GM23248 (cell line): ENCODE measurements around the gene PALS2. TPM values are rescaled to one million over a fixed set of nuclear protein-coding genes. Genes with fewer than 3 reads are reported as not detected.

Experiments
- DNase-seq: peaks from one replicate; pipeline ENCODE4 v3.0.0-alpha.2; 2015
- H2AFZ ChIP-seq: fragments of 200-600 bp; sonication (generic); 2 replicates; pipeline ENCODE4 v1.6.1; 2016; ENCODE audit warnings: antibody characterized with exemption
- H3F3A ChIP-seq: fragments of 200-600 bp; sonication (generic); 2 replicates; pipeline ENCODE4 v1.6.1; 2016; ENCODE audit warnings: mild to moderate bottlenecking, antibody characterized with exemption, mixed run types; ENCODE audit not compliant: insufficient read depth
- H3K27ac ChIP-seq: fragments of 200-600 bp; sonication (generic); 2 replicates; pipeline ENCODE4 v1.5.1; 2016; ENCODE audit warnings: mild to moderate bottlenecking
- H3K27me3 ChIP-seq: fragments of 200-600 bp; sonication (generic); replicated peaks from 2 replicates; pipeline ENCODE4 v1.6.1; 2016; ENCODE audit warnings: mild to moderate bottlenecking; ENCODE audit not compliant: insufficient read depth
- H3K36me3 ChIP-seq: fragments of 200-600 bp; sonication (generic); 2 replicates; pipeline ENCODE4 v1.6.1; 2016; ENCODE audit warnings: low read depth, mild to moderate bottlenecking
- H3K4me1 ChIP-seq: fragments of 200-600 bp; sonication (generic); 2 replicates; pipeline ENCODE4 v1.6.1; 2016; ENCODE audit warnings: mild to moderate bottlenecking; ENCODE audit not compliant: insufficient read depth
- H3K4me2 ChIP-seq: fragments of 200-600 bp; sonication (generic); one replicate; pipeline ENCODE4 v1.6.1; 2016; ENCODE audit warnings: mild to moderate bottlenecking; ENCODE audit not compliant: unreplicated experiment
- H3K4me3 ChIP-seq: fragments of 200-600 bp; sonication (generic); 2 replicates; pipeline ENCODE4 v1.5.1; 2016; ENCODE audit warnings: mild to moderate bottlenecking
- H3K79me2 ChIP-seq: fragments of 200-600 bp; sonication (generic); 2 replicates; pipeline ENCODE4 v1.6.1; 2016; ENCODE audit warnings: mild to moderate bottlenecking; ENCODE audit not compliant: insufficient read depth
- H3K9ac ChIP-seq: fragments of 200-600 bp; sonication (generic); 2 replicates; pipeline ENCODE4 v1.6.1; 2016; ENCODE audit warnings: mild to moderate bottlenecking
- H3K9me2 ChIP-seq: fragments of 200-600 bp; sonication (generic); 2 replicates; pipeline ENCODE4 v1.6.1; 2016; ENCODE audit warnings: mixed run types, mild to moderate bottlenecking, moderate library complexity; ENCODE audit not compliant: insufficient read depth
- H3K9me3 ChIP-seq: fragments of 200-600 bp; sonication (generic); one replicate; pipeline ENCODE4 v1.6.1; 2017; ENCODE audit warnings: low read depth
- H4K20me1 ChIP-seq: fragments of 200-600 bp; sonication (generic); 2 replicates; pipeline ENCODE4 v1.6.0; 2016; ENCODE audit not compliant: insufficient read depth
- EZH2 ChIP-seq: fragments of 200-600 bp; sonication (generic); IDR thresholded peaks from 2 replicates; pipeline ENCODE4 v1.6.1; 2018; ENCODE audit warnings: antibody characterized with exemption, mild to moderate bottlenecking; ENCODE audit not compliant: insufficient read depth, poor library complexity, severe bottlenecking
- EZH2phosphoT487 ChIP-seq: fragments of 200-600 bp; sonication (generic); IDR thresholded peaks from 2 replicates; pipeline ENCODE4 v1.6.1; 2018; ENCODE audit warnings: antibody characterized with exemption, moderate library complexity, mild to moderate bottlenecking, low read depth; ENCODE audit not compliant: insufficient read depth
- WGBS, 2 experiments: methylation state at CpG; one replicate each; pipeline ENCODE4 v1.1.6; 2015 to 2017; ENCODE audit warnings: low lambda C conversion rate in 2 of 2, low coverage in 1 of 2; ENCODE audit errors: missing lambda C conversion rate in 2 of 2; 5-methylcytosine and 5-hydroxymethylcytosine counted together
- in situ Hi-C: fragments of 300-500 bp; cut with MboI; formaldehyde crosslinking; loops from 2 replicates; pipeline ENCODE4 v1.15.0; 2020
- polyA plus RNA-seq: library from polyadenylated mRNA; unstranded; fragments of >200 nt; fragmentation: Nextera tagmentation; extraction: Ambion mirVana; gene quantifications from 2 replicates; pipeline ENCODE4 v1.2.1, GENCODE V29; 2016
- total RNA-seq: library from RNA; depleted of rRNA; stranded (reverse); fragments of >200 nt; shearing (Covaris generic); gene quantifications from 2 replicates; pipeline ENCODE4 v1.2.3, GENCODE V29; 2014

PALS2 gene
- total and polyA plus RNA-seq, 2 experiments from 2014 or later: 8.3 to 17.4 TPM

GRCh38 chr7:24576171-24577025 is 3.1 kb downstream of the PALS2 start:
- in situ Hi-C loops: loop anchor here (5.0 to 25.0 kb wide), 2 partner anchors 86 to 536 kb away; no protein-coding TSS in a partner anchor
- peaks cover 72% of the 10 kb centered on the region for H3K79me2 ChIP-seq

DNA sequence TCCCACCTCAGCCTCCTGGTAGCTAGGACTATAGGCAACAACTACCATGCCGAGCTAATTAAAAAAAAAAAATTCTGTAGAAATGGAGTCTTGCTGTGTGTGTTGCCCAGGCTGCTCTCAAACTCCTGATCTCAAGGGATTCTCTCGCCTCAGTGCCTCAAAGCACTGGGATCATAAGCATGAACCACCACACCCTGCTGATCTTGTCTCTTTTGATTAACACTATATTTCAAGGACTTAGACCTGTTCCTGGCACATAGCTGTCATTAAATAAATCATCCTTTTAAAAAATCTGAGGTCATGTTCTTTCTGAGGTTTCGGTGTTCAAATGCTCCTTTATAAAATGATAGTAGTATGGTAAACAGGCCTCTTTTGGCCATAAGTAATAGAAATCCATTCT is 4.8 kb downstream of the PALS2 start:
- no peaks in the 10 kb centered on the region for H3K27me3 ChIP-seq
- no peaks in the 10 kb centered on the region for H4K20me1 ChIP-seq
- no peak for TF ChIP-seq EZH2phosphoT487
- TF ChIP-seq EZH2: no peak
- H3K4me1 ChIP-seq: peaks cover 8% of the 10 kb centered on the region; the same call in 1 of the 2 replicates
- H3K4me3 ChIP-seq: no peak overlapping the region
- H3F3A ChIP-seq: peaks cover 12% of the 10 kb centered on the region; the same call in 1 of the 2 replicates
- H3K9ac ChIP-seq: no peak overlapping the region
- H2AFZ ChIP-seq: no peak overlapping the region
- WGBS, 2 experiments: 75 to 87% methylated on average over 3 of the region's 3 CpGs
- no peaks in the 10 kb centered on the region for H3K9me2 ChIP-seq
- no peaks in the 10 kb centered on the region for H3K36me3 ChIP-seq
- H3K4me2 ChIP-seq: no peak overlapping the region
- no peak for DNase-seq
- no peak overlapping the region for H3K27ac ChIP-seq
- H3K79me2 ChIP-seq: peaks cover 89% of the 10 kb centered on the region
- in situ Hi-C loops: loop anchor here (5.0 to 25.0 kb wide), 2 partner anchors 84 to 534 kb away; no protein-coding TSS in a partner anchor
- H3K9me3 ChIP-seq: no peaks in the 10 kb centered on the region

More at GRCh38 chr7:24576171-24577025, 3.1 kb downstream of the PALS2 start:
- no peak overlapping the region for H3K9ac ChIP-seq
- no peak overlapping the region for H3K4me3 ChIP-seq
- H3F3A ChIP-seq: peaks cover 18% of the 10 kb centered on the region; the same call in 1 of the 2 replicates
- H3K36me3 ChIP-seq: no peaks in the 10 kb centered on the region
- H3K9me3 ChIP-seq: no peaks in the 10 kb centered on the region
- H2AFZ ChIP-seq: no peak overlapping the region
- H4K20me1 ChIP-seq: no peaks in the 10 kb centered on the region
- TF ChIP-seq EZH2 (no peak), EZH2phosphoT487 (no peak)
- no peak overlapping the region for H3K27ac ChIP-seq
- peaks cover 8% of the 10 kb centered on the region; the same call in 1 of the 2 replicates for H3K4me1 ChIP-seq
- peak; percentile 81 for DNase-seq
- H3K27me3 ChIP-seq: no peaks in the 10 kb centered on the region
- no peak overlapping the region for H3K4me2 ChIP-seq
- WGBS, 2 experiments: 73 to 75% methylated on average over 2 of the region's 2 CpGs
- no peaks in the 10 kb centered on the region for H3K9me2 ChIP-seq

DNA sequence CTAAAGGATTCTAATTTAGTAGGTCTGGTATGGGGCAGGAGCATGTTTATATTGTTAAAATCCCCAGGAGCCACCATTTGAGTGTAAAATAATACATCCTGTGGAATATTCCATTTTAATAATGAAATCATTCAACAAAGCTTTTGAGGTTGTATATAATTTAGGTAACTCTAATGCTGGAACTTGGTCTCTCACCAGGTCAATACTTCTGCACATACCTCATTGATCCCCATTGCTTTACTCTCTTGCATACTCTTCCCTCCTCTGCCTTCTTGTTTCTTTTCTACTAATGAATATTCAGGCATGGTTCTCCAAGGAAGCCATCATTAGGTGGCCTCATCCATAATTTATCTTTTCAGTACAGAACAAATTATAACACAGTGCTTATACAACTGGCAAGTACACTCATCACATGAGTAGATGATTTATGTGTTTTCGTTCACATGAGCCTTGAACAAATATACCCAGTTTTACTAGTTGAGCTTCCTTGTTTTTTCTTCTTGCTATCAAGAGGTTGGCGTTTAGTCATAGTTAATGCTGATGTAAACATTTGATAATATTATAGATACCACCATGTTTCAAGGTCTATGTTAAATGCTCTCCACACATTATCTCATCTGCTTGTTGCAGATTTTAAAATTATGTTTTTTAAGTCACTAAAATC is 7.2 kb downstream of the PALS2 start:
- no peak overlapping the region for H2AFZ ChIP-seq
- no peaks in the 10 kb centered on the region for H4K20me1 ChIP-seq
- no peaks in the 10 kb centered on the region for H3K36me3 ChIP-seq
- H3K9me2 ChIP-seq: no peaks in the 10 kb centered on the region
- no peaks in the 10 kb centered on the region for H3K27me3 ChIP-seq
- H3F3A ChIP-seq: no peaks in the 10 kb centered on the region
- whole genome bisulfite sequencing, 2 experiments: 94 to 100% methylated on average over 2 of the region's 2 CpGs
- no peak overlapping the region for H3K27ac ChIP-seq
- TF ChIP-seq EZH2 (no peak), EZH2phosphoT487 (no peak)
- no peak overlapping the region for H3K9ac ChIP-seq
- peaks cover 84% of the 10 kb centered on the region for H3K79me2 ChIP-seq
- DNase-seq: no peak
- no peak overlapping the region for H3K4me3 ChIP-seq
- H3K4me2 ChIP-seq: no peak overlapping the region
- no peaks in the 10 kb centered on the region for H3K4me1 ChIP-seq
- in situ Hi-C loops: loop anchor here (25.0 kb wide), 1 partner anchor 532 kb away; no protein-coding TSS in a partner anchor
- no peaks in the 10 kb centered on the region for H3K9me3 ChIP-seq

GRCh38 chr7:24582166-24582565 is 8.9 kb downstream of the PALS2 start:
- H3F3A ChIP-seq: no peaks in the 10 kb centered on the region
- no peak for DNase-seq
- no peaks in the 10 kb centered on the region for H3K27me3 ChIP-seq
- no peaks in the 10 kb centered on the region for H3K9me3 ChIP-seq
- no peaks in the 10 kb centered on the region for H3K9me2 ChIP-seq
- no peaks in the 10 kb centered on the region for H4K20me1 ChIP-seq
- H3K4me2 ChIP-seq: no peak overlapping the region
- H3K4me3 ChIP-seq: no peak overlapping the region
- no peak overlapping the region for H3K9ac ChIP-seq
- peaks cover 83% of the 10 kb centered on the region for H3K79me2 ChIP-seq
- H3K27ac ChIP-seq: no peak overlapping the region
- 96 to 99% methylated on average over 2 of the region's 2 CpGs for WGBS, 2 experiments
- TF ChIP-seq EZH2 (no peak), EZH2phosphoT487 (no peak)
- no peak overlapping the region for H2AFZ ChIP-seq
- in situ Hi-C loops: loop anchor here (25.0 kb wide), 1 partner anchor 530 kb away; no protein-coding TSS in a partner anchor
- H3K4me1 ChIP-seq: no peaks in the 10 kb centered on the region
- no peaks in the 10 kb centered on the region for H3K36me3 ChIP-seq
